HG03060 (cell line): ENCODE measurements around the gene NCAM2.
"Not testable (repeated sequence)": the region's sequence is repeated elsewhere in the genome, so short reads cannot be mapped to it uniquely, and the experiment has no call there.

Source experiments
- ATAC-seq: cut with Tn5 transposase; IDR thresholded peaks from one replicate; pipeline ENCODE4 v1.9.1; 2021; ENCODE audit warnings: low read depth, moderate number of reproducible peaks; ENCODE audit not compliant: unreplicated experiment

The NCAM2 gene

DNA sequence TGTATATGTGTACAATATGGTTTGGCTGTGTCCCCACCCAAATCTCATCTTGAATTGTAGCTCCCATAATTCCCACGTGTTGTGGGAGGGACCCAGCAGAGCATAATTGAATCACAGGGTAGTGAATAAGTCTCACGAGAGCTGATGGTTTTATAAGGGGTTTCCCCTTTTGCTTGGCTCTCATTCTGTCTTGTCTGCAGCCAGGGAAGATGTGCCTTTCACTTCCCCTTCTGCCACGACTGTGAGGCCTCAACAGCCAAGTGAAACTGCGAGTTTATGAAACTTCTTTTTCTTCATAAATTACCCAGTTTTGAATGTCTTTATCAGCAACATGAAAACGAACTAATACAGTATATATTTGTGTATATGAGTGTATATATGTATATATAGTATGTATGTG lies 406.1 kb downstream of the NCAM2 start:
- ATAC-seq, result not testable (repeated sequence)

DNA sequence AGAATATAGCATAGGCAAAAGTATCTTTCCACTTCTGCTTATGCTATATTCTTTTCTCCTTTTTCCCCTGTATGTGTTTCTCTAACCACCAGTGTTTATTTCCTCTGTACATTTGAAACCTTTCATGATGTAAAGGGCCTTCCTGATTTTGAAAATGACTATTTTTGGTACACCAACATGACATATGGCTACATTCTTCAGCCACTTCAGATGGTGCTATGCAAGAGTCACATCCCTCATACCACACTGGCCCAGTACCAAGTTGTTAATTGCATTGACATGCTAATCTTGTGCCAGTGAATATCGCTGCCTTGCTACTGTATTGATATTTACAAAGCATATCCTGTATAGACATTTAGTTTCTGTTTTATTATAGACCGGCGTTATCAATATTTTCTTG lies 408.7 kb downstream of the NCAM2 start:
- no peak for ATAC-seq

- ATAC-seq, result no peak
These were observed 413.9 kb downstream of the NCAM2 start for GRCh38 chr21:21412096-21412495.

GRCh38 chr21:21415741-21416140 lies 417.5 kb downstream of the NCAM2 start:
- ATAC-seq, result no peak

- ATAC-seq, result no peak
These were observed 436.7 kb downstream of the NCAM2 start for GRCh38 chr21:21434944-21435343.

DNA sequence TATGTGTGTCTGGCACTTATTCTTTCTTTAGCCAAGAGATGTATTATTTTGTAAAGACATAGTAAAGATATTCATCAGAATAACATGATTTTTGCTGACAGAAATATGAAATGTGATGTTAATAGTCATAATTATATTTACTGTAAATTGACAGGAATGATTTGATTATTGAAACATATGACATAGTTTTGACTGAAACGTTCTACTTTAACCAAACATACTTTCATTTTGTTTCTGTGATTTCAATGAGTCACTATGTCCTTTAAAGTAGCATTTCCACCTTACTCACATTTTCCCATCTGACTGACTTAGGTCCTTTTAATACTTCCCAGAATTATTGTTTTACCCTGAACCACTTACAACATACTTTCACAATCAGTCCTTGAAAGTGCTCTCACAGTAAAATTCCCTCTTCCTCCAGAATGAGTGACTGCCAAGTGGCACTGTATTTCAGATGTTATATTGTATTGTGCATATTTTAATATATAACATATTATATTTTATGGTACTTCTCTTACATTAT lies 437.9 kb downstream of the NCAM2 start:
- ATAC-seq, result no peak

DNA sequence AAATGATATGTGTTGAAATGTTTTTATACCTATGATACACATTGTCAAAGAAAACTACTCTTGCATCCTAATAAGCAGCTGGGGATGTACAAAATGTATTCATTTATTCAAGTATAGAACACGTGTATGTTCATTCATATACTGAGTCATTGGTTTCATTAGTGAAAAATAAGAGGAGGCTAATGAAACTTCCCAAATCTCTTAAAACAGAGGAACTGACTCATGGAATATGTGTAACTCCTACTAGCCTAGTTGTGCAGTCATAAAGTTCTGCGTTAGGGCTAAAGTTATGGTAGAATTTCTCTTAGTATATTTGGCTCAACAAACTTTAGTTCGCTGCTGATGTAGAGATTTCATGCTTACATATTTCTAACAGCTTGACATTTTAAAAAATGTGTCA lies 441.6 kb downstream of the NCAM2 start:
- ATAC-seq, result no peak

DNA sequence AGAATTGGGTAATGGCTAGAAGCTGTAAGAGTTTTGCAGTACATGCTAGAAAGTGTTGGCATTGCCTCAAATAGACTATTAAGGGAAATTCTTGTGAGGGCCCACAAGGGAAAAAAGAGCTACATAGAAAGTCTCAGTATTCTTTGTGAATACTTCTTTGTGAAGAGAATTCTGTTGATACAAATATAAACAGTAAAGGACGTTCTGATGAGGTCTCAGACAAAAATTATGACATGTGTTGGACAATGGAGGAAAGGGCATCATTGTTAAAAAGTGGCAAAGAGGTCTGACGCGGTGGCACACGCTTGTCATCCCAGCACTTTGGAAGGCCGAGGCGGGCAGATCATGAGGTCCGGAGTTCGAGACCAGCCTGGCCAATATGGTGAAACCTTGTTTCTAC lies 458.9 kb downstream of the NCAM2 start:
- no peak for ATAC-seq

DNA sequence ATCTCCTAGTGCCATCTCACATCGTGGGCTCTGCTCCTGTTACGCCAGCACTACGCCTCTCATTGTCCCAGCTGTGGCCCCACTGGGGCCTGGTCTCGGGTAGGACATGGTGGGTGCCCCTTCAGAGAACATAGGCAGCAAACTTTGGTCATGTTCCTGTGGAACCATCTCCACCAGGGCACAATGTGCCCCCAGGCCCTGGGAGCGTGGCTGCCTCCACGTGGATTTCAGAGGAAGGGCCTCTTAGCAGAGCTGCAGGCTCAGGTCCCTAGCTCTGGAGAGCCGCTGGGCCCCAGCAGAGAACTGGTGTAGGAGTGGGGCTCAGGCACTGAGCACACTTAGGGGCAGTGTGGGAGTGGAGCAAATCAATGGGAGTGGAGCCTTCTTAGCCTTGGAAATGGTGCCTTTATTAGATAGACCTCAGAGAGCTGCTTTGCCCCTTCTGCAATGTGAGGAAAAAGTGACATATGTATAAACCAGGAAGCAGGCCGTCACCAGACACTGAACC lies 460.0 kb downstream of the NCAM2 start:
- ATAC-seq, result no peak

GRCh38 chr21:21460979-21461378 lies 462.8 kb downstream of the NCAM2 start:
- ATAC-seq, result no peak

GRCh38 chr21:21463456-21463855 lies 465.2 kb downstream of the NCAM2 start:
- no peak for ATAC-seq

DNA sequence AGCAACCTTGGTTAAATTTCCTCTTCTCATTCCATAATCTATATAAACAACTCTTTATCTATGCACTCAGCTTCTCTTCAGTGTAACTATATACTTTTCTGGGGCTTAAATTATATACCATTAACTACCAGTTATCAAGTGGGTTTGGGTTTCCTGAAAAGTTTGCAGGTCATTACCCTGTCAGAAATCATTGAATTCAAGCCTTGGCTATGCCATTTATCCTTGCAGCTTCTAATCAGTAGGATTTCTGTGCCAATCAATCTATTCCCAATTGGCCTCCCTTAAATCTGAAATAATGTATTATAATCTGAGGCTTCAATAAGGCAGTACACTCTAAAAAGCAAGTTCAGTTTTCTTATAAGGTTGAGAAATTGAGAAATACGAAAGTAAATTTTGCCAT lies 466.5 kb downstream of the NCAM2 start:
- no peak for ATAC-seq

DNA sequence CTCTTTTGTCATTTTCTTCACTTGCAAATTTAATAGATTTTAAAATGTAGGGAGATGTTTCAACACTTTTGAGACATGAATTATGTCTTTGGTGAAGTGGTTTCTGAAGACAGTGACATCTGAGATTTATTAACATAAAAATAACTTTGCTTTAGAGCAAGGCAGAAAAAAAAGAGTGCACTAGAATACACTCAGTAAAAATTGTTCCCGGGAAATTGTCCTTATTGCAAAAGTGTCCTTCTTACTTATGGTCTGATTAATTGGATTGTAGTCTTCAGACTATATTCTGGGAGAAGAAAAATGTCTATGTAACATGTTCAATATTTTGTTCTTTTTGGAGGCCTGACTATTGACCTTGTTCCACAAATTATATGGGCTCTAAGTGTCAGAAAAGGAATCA lies 468.5 kb downstream of the NCAM2 start:
- no peak for ATAC-seq

DNA sequence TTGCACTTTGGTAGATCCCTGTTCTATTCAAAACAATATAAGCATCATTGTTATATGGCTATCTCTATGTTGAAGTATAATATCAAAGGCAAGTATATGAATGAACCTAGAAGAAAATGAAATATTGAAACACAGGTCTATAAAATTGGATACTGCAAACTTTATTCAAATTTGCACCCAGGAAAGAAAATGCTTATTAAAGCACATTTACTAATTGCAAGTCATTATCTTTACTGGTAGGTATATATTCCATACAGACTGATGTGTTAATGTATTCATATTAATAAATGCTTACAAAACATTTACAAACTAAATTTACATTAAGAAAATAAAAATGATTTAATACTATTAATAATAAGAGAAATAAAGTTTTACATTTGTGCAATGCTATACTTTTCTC lies 469.8 kb downstream of the NCAM2 start:
- no peak for ATAC-seq

- no peak for ATAC-seq
These were observed 483.0 kb downstream of the NCAM2 start for GRCh38 chr21:21481239-21481638.

DNA sequence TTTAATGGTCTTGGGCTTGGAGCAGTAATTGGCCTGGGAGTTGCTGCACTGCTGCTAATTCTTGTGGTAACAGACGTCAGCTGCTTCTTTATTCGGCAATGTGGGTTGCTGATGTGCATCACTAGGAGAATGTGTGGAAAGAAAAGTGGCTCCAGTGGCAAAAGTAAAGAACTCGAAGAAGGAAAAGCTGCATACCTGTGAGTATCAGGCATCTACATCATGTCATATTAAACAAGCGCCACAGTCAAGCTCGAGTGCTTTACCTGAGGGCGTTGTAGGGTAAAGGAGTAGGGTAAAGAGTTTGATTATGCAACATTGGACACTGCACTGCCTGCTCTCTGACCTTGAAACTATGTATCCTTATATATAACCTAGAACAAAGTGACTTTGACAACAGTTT lies 510.6 kb downstream of the NCAM2 start:
- ATAC-seq, result no peak

DNA sequence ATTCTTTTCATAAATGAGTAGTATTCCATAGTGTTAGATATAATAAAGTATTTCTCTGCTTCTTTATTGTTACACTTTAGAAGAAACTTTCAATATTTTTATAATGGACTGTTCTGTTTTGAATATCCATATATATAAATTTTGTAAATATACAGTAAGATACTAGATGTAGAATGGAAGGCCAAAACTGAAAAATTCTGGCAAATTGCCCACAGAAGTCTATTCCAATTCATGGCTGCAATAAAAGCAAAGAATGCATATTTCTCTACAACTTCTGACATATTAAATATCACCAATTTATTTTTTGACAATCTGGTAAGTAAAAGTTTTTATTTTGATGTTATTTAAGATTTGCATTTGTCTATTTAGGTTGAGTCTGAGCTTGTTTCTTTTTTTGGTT lies 532.5 kb downstream of the NCAM2 start:
- no peak for ATAC-seq

GRCh38 chr21:21547368-21547953 lies 549.3 kb downstream of the NCAM2 start:
- no peak for ATAC-seq

DNA sequence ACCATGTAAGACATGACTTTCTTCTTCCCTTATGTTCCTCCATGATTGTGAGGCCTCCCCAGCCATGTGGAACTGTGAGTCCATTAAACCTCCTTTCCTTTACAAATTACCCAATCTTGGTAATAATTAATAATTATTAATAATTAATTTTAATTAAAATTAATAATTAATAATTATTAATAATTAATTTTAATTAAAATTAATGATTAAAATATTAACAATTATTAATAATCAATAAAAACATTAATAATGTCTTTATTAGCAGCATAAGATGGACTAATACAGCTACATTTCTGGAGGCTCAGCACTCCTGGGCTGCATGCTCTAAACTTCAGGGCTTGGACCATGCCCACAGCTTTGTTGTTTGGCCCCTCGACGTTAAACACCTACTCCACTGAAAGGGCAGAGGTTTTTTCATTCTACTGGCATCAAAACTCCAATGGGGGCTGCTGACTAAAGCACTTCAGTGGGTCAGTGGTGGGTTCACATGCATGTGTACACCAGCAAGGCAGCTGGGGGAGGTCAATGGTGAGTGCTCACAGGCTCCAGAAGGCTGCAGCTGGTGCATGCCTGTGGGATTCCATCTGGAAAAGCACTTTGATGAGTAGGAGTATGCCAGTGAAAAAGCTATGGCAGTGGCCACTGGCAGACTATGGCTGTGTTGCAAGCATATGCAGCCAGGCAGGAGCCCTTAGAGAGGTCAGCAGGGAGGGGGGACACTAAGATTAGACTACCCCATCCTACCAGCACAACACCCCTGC lies 561.3 kb downstream of the NCAM2 start:
- ATAC-seq, result no peak
